RCC 7860 (cell line): ENCODE measurements around the gene RRBP1.

Source experiments
- DNase-seq: peaks from one replicate; pipeline ENCODE4 v3.0.0-alpha.2; 2015; ENCODE audit warnings: low spot score
- FAIRE-seq: peaks from 2 replicates; lab custom pipeline; 2012; peaks lifted over from hg19 to GRCh38; lab: Jason Lieb, UNC

Gene RRBP1

DNA sequence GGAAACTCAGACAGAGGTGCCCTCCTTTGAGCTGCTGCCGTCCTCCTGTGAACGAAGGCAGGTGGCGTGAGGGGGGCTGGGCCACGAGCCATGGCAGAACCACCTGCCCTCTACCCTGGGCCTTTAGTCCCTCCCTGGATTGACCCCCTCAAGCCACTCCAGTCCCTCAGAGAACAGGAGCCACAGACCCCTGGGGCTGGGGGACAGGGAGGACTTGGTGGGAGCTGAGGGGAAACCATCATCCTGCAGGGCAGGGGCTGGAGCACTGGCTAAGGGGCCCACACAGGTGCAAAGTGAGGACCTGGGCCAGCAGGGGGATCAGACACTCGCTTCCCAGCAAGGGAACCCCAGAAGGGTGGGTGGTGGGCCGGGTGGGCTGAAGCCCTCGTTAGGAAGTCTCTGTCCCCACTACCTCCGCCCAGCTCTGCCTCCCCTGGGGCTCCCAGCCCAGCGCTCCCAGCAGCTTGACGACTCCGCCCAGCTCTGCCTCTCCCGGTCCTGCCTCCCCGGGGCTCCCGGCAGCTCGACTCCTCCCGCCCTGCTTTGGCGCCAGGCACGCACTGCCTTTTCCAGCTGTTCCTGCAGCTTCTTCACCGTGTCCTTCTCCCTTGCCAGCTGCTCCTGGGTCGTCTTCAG, 67.7 kb downstream of the RRBP1 start:
- FAIRE-seq (no peak), DNase-seq (no peak)

GRCh38 chr20:17613328-17614175, 68.5 kb downstream of the RRBP1 start:
- FAIRE-seq (no peak), DNase-seq (no peak)

- no peak for FAIRE-seq
- no peak for DNase-seq
Measured at GRCh38 chr20:17612992-17613327, 69.1 kb downstream of the RRBP1 start.

DNA sequence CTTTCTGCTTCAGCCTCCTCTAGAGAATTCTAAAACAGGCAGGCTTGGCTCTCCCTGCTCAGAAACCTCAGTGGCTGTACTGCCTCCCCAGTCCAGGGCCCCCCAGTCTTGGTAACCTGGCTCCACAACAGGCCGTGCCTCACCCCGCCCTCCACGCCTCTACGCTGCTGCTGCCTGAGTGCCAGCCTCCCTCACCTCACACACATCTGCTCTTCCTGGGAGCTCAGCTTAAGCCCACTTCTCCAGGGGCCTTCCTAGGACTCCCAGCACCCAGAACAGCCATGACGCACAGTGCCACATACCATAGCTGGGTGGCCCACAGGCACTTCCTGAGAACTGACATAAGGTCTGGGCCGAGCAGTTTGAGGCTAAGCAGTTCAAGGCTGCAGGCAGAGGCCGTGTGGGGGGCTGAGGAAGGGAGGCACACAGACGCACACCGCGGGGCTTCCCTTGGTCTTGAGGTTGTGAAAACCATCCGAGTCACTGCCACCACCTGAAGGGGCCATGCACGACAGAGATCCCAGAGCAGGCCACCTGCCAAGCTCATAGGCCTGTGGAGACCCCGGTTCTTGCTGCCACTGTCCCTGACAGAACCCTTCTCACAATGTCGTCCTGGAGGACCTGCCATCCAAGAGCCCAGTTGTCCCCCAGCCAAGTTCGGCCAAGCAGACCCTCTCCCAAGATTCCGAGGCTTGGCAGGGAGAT, 69.6 kb downstream of the RRBP1 start:
- DNase-seq: no peak
- FAIRE-seq: no peak

- FAIRE-seq (no peak), DNase-seq (no peak)
Measured at GRCh38 chr20:17611540-17612286, 70.3 kb downstream of the RRBP1 start.

- FAIRE-seq (no peak), DNase-seq (peak; percentile 9)
Measured at GRCh38 chr20:17611290-17611539, 70.8 kb downstream of the RRBP1 start.

DNA sequence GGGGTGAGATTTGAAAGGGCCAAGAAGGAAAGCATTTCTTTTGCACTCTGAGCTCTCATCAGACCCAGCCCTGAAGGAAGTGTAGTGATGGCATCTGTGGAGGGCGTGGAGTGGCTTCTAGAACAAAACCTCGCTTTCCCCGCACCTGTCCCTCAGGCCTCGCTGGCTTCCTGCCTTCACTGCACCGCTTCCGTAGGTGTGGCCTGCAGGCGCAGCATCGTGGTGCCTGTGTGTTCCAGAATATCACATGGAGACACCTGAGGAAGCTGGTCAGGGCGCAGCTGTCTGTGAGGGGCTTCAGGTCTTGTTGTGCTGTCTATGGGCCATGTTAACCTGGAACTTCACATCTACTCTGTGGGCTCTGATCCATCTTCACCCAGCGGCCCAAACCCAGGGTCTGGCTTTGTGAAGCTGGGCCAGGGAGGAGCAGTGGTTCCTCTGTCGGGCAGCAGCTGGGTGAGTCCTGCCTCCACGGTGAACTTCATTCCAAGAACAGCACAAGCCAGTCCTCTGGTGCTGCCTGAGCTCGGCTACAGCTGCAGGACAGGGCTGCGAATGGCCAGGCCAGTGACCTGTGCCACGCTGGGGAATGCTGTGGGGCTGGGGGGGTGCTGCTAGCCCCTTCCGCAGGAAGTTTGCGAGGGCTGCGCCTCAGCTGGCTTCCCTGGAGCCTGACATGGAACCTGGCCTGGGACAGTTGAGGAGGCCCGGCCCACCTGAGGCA, 71.3 kb downstream of the RRBP1 start:
- FAIRE-seq (no peak), DNase-seq (no peak)

DNA sequence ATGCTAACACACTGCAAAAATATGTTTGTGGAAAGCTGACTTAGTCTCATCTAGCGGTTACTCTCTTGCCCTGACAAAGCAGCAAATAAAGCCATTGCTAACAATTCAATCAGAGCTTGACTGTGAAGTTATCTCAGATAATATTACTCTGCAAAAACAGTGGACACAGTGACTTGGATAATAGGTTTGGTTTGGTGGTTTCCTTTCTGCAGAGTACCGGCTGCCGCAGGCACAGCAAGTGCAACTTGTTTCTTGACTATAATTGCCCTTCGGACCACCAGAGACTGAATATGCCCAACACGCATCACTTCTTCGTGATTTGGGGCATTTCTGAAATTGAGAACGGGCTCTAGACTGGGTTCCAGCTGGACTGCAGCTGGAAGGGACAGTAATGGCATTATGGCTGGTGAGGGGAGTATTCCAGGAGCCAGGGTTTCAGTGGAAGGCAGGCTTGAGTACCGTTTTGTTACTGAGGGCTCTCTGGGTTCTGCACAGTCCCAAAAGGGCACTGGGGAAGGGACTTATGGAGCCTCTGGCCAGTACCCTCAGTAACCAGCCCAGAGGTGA, 72.1 kb downstream of the RRBP1 start:
- DNase-seq (no peak), FAIRE-seq (no peak)

DNA sequence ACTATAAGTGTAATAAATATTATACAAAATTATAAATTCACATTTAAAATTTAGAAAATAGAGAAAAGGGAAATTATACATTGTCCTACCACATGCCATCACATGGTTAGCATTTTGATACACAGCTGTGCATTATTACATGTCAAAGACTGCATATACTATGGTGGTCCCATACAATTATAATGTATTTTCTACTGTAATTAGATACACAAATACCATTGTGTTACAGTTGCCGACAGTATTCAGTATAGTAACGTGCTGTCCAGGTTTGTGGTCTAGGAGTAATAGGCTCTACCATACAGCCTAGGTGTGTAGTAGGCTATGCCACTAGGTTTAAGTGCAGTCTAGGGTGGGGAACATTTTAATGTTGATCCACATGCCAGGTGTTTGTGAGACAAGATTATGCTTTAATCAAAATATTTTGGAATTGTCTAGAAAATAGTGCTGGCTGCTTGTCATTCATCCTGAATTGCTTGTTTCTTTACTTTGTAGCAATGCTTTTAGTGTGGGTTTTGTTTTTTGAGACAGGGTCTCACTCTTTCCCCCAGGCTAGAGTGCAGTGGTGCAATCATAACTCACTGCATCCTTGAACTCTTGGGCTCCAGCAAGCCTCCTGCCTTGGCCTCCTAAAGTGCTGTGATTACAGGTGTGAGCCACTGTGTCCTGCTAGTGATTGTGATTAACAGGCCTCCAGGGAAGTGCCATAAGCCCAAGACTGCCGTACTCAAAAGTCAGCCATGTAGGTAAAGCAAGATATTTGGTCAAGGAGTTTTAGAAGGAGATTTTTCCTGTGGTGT, 73.1 kb downstream of the RRBP1 start:
- FAIRE-seq (no peak), DNase-seq (no peak)

- DNase-seq (no peak), FAIRE-seq (no peak)
Measured at GRCh38 chr20:17606001-17606400, 76.0 kb downstream of the RRBP1 start.

- DNase-seq (no peak), FAIRE-seq (no peak)
Measured at GRCh38 chr20:17605131-17605660, 76.8 kb downstream of the RRBP1 start.

DNA sequence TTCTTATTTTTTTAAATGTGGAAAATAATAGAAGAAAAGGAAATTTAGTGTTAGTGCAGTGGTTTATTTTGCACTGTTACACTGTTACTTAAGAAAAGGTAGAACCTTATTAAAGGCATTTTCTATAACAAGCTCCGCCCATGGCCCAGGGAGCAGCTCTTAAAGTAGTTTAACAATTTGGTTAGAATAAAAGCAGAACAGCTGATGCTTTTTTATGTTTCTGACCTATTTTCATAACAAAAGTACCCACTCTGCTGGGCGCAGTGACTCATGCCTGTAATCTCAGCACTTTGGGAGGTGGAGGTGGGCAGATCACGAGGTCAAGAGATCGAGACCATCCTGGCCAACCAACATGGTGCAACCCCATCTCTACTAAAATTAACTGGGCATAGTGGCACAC, 79.5 kb downstream of the RRBP1 start:
- DNase-seq (no peak), FAIRE-seq (no peak)

DNA sequence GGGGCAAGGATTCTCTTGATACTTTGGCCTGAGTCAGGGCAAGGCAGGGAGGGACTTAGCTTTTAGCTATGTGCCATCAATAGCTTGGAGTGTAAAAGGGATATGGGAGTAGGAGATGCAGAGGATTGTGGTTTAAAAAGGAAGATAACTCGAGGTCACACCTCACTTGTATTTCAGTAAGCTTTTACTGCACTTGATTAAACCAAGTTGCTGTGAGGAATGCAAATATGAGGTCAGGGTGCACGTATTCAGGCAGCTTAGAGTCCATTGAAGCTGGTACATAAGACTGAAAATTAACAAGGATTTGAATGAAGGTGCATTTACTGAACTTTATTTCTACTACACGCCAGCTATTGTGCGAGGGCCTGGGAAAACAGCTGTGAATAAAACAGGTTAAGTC, 80.1 kb downstream of the RRBP1 start:
- DNase-seq (no peak), FAIRE-seq (no peak)

DNA sequence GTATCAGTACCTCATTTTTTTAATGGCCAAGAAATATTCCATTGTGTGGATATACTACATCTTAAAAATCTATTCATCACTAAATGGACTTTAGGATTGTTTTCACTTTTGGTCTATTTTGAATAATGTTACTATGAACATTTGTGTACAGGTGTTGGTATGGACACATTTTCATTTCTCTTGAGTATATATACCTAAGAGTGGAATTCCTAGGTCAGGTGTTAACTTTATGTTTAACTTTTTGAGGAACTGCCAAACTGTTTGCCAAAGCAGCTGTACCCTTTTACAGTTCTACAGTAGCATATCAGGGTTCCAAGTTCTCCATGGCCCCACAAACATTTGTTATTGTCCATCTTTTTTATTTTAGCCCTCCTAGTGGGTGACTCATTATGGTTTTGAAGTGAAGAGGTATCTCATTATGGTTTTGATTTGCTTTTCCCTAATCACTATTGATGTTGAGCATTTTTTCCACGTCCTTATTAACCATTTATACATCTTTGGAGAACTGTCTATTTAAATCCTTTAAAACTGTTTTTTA, 84.0 kb downstream of the RRBP1 start:
- no peak for FAIRE-seq
- DNase-seq: no peak

GRCh38 chr20:17595856-17596255, 86.2 kb downstream of the RRBP1 start:
- FAIRE-seq (no peak), DNase-seq (no peak)

DNA sequence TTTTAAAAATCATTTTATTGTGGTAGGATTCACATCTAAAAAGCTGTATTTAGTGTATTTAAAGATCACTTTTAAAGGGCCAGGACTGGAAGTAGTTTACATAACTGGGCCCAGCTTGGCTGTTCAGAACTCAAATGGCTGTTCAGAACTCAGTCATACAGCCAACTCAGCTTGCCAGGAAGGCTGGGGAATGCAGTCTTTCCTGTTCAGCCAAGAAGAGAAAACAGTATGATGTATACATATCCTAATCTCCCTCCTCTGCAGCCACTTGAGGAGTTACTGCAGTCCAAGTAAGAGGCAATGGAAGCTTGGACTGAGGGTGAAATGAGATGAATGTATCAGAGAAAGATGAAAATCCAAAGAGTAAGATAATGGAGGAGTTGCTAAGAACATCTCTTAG, 87.6 kb downstream of the RRBP1 start:
- DNase-seq: no peak
- FAIRE-seq: no peak

- DNase-seq (no peak), FAIRE-seq (no peak)
Measured at GRCh38 chr20:17593902-17594301, 88.1 kb downstream of the RRBP1 start.

DNA sequence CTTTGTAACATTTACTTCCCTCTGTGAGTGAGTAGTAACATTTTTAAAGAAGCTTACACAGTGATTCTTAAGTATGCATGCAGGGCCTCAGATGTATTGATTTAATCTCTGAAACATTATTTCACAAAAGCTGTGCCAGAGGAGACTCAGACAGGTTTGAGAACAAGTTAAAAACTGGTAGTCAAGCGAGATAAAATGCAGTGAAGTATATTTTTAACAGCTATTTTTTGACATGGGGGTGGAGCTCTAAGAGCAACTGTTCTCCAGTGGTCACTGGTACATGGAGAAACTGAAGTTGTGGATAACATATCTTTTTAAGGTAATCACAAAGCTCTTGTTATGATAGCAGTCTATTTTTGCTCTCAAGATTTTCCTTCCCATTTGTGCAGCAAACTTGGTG, 91.8 kb downstream of the RRBP1 start:
- FAIRE-seq: no peak
- no peak for DNase-seq

- DNase-seq (no peak), FAIRE-seq (no peak)
Measured at GRCh38 chr20:17589161-17589834, 92.7 kb downstream of the RRBP1 start.
